NT2/D1 (cell line): ENCODE measurements around the gene ZNF319.

Source experiments
- YY1 ChIP-seq: IDR thresholded peaks from 2 replicates; pipeline ENCODE4 v1.6.1; 2011; ENCODE audit not compliant: insufficient read length, insufficient read depth
- ZNF274 ChIP-seq: IDR thresholded peaks from 2 replicates; pipeline ENCODE4 v1.6.1; 2011; ENCODE audit warnings: mild to moderate bottlenecking, low read depth, low read length

- no peak for TF ChIP-seq YY1
- no peak for TF ChIP-seq ZNF274
Measured at GRCh38 chr16:57947261-57947660, 53.2 kb downstream of the ZNF319 start.
